ENCODE results near the gene C3orf49.

The C3orf49 gene

GRCh38 chr3:63819151-63819398, at the start of gene C3orf49:
Gene C3orf49 (plus strand): TSS chr3:63819299. CDS start chr3:63819472, 173 bp downstream.
- DNase-seq, result no peak

GRCh38 chr3:63774781-63775180, 44.3 kb upstream of the C3orf49 start:
- DNase-seq, result no peak

- DNase-seq, result no peak
Observed at GRCh38 chr3:63779227-63779626, 39.9 kb upstream of the C3orf49 start.

- DNase-seq, result peak in 1 of 51 donors; percentile 1
Observed at GRCh38 chr3:63791974-63792373, 27.1 kb upstream of the C3orf49 start.

GRCh38 chr3:63795438-63795837, 23.7 kb upstream of the C3orf49 start:
- DNase-seq, result no peak

- no peak for DNase-seq
Observed at GRCh38 chr3:63798544-63798943, 20.6 kb upstream of the C3orf49 start.

GRCh38 chr3:63798949-63799348, 20.1 kb upstream of the C3orf49 start:
- DNase-seq, result no peak

- no peak for DNase-seq
Observed at GRCh38 chr3:63800097-63800496, 19.0 kb upstream of the C3orf49 start.

GRCh38 chr3:63803911-63804310, 15.2 kb upstream of the C3orf49 start:
- no peak for DNase-seq

- no peak for DNase-seq
Observed at GRCh38 chr3:63807961-63808565, 11.0 kb upstream of the C3orf49 start.

- DNase-seq, result no peak
Observed at GRCh38 chr3:63808633-63809032, 10.5 kb upstream of the C3orf49 start.

GRCh38 chr3:63809607-63810006, 9.5 kb upstream of the C3orf49 start:
- DNase-seq, result no peak

- no peak for DNase-seq
Observed at GRCh38 chr3:63814237-63814636, 4.9 kb upstream of the C3orf49 start.

GRCh38 chr3:63817225-63817624, 1.9 kb upstream of the C3orf49 start:
- DNase-seq, result no peak

- DNase-seq, result peak in 40 of 51 donors; percentile 1 to 77 (median 19)
Observed at GRCh38 chr3:63818282-63819150, 583 bp upstream of the C3orf49 start.

GRCh38 chr3:63824309-63824708, 5.2 kb downstream of the C3orf49 start:
- DNase-seq, result no peak

- DNase-seq, result no peak
Observed at GRCh38 chr3:63830526-63830925, 11.4 kb downstream of the C3orf49 start.

GRCh38 chr3:63832395-63832794, 13.3 kb downstream of the C3orf49 start:
- DNase-seq, result no peak

- no peak for DNase-seq
Observed at GRCh38 chr3:63841704-63842103, 22.6 kb downstream of the C3orf49 start.

- DNase-seq, result no peak
Observed at GRCh38 chr3:63842127-63842526, 23.0 kb downstream of the C3orf49 start.

GRCh38 chr3:63845215-63845614, 26.1 kb downstream of the C3orf49 start:
- no peak for DNase-seq

GRCh38 chr3:63847718-63848450, 28.8 kb downstream of the C3orf49 start:
- DNase-seq, result no peak

- DNase-seq, result no peak
Observed at GRCh38 chr3:63849175-63849574, 30.1 kb downstream of the C3orf49 start.
